ENCODE results near the gene AMFR.

GRCh38 chr16:56354746-56355145 lies 70.6 kb downstream of the AMFR start:
- TF ChIP-seq CTCF (IDR thresholded peaks at IDR 0.05 in 2 of 3, conservative IDR thresholded peaks at IDR 0.05 in 1 of 3; ENCODE audit: borderline replicate concordance in 1 of 3, insufficient read depth in 1 of 3, low read depth in 2 of 3, low read length in 2 of 3), result no peak
- TF ChIP-seq RAD21 (IDR thresholded peaks at IDR 0.05; ENCODE audit: low read depth), result no peak
- TF ChIP-seq EZH2phosphoT487 (IDR thresholded peaks at IDR 0.05; ENCODE audit: borderline replicate concordance), result no peak
- TF ChIP-seq POLR2AphosphoS5 (IDR thresholded peaks at IDR 0.05; ENCODE audit: low read depth, low read length), result no peak
- no peak for TF ChIP-seq POLR2A (IDR thresholded peaks at IDR 0.05; ENCODE audit: borderline replicate concordance, extremely low read depth, insufficient read depth, insufficient read length)
- TF ChIP-seq ZBTB33 (IDR thresholded peaks at IDR 0.05; ENCODE audit: extremely low read depth, insufficient replicate concordance, low read length), result no peak
- TF ChIP-seq EGR1 (IDR thresholded peaks at IDR 0.05; ENCODE audit: low read depth), result no peak

Data from HCT116 (cell line).